NCI-H1417 (cell line): ENCODE data around the gene SFI1.

Experiments used
- DNase-seq, 3 experiments: peaks; one replicate each; lab custom pipeline; 2025; lab: John Stamatoyannopoulos, UW

SFI1 gene

GRCh38 chr22:31616315-31616980 lies 120.1 kb downstream of the SFI1 start:
- DNase-seq: no peak

- DNase-seq: peak; percentile 80 to 89 (median 80)
These were observed 121.7 kb downstream of the SFI1 start for GRCh38 chr22:31618057-31618456.

GRCh38 chr22:31618471-31619176 lies 122.3 kb downstream of the SFI1 start:
- DNase-seq: no peak

- no peak for DNase-seq
These were observed 123.4 kb downstream of the SFI1 start for GRCh38 chr22:31619611-31620300.

- DNase-seq: no peak
These were observed 124.6 kb downstream of the SFI1 start for GRCh38 chr22:31620756-31621480.

- DNase-seq: no peak
These were observed 125.3 kb downstream of the SFI1 start for GRCh38 chr22:31621507-31622124.

- DNase-seq: no peak
These were observed 126.6 kb downstream of the SFI1 start for GRCh38 chr22:31622980-31623379.

- no peak for DNase-seq
These were observed 127.4 kb downstream of the SFI1 start for GRCh38 chr22:31623592-31624304.

- no peak for DNase-seq
These were observed 128.9 kb downstream of the SFI1 start for GRCh38 chr22:31625257-31625640.

- DNase-seq: peak in 1 of 3 experiments; percentile 57
These were observed 129.5 kb downstream of the SFI1 start for GRCh38 chr22:31625661-31626426.

GRCh38 chr22:31626427-31627150 lies 130.3 kb downstream of the SFI1 start:
- DNase-seq: peak in 1 of 3 experiments; percentile 46

GRCh38 chr22:31627223-31627731 lies 130.9 kb downstream of the SFI1 start:
- DNase-seq: no peak

GRCh38 chr22:31628362-31628761 lies 132.0 kb downstream of the SFI1 start:
- DNase-seq: no peak

GRCh38 chr22:31628969-31629708 lies 132.8 kb downstream of the SFI1 start:
- DNase-seq: no peak

- no peak for DNase-seq
These were observed 133.4 kb downstream of the SFI1 start for GRCh38 chr22:31629741-31630184.

GRCh38 chr22:31630331-31631329 lies 134.3 kb downstream of the SFI1 start:
- DNase-seq: peak; percentile 62 to 86 (median 85)

GRCh38 chr22:31631436-31631835 lies 135.1 kb downstream of the SFI1 start:
- no peak for DNase-seq
